ENCODE data around the gene SEC14L5.

The SEC14L5 gene

GRCh38 chr16:5002699-5003143 is 44.6 kb downstream of the SEC14L5 start:
- no peak for DNase-seq (ENCODE audit: low read depth)
- no peak overlapping the region for H3K4me3 ChIP-seq (ENCODE audit: control insufficient read depth, low read depth, low read length)
- no peak for TF ChIP-seq CTCF (IDR thresholded peaks at IDR 0.05; ENCODE audit: control insufficient read depth, insufficient read depth, low read depth, low read length, missing control alignments)

DNA sequence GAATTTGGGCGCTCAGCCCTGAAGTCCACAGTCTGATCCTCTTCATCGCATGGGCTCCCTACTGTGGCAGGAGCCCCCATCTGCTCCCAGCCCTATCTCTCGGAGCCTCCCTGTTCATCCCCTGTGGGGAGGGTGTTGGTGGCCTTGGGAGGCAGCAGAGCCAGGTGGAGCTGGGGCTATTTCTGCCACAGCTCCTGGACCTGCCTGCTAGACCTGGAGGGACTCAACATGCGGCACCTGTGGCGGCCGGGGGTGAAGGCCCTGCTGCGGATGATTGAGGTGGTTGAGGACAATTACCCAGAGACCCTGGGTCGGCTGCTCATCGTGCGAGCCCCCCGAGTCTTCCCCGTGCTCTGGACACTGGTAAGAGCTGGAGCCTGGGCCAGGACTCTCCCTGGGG is 45.1 kb downstream of the SEC14L5 start:
- DNase-seq (ENCODE audit: low read depth), result no peak
- no peak overlapping the region for H3K4me3 ChIP-seq (ENCODE audit: control insufficient read depth, low read depth, low read length)
- no peak for TF ChIP-seq CTCF (IDR thresholded peaks at IDR 0.05; ENCODE audit: control insufficient read depth, insufficient read depth, low read depth, low read length, missing control alignments)

GRCh38 chr16:5003828-5004227 is 45.7 kb downstream of the SEC14L5 start:
- no peak for DNase-seq (ENCODE audit: low read depth)
- H3K4me3 ChIP-seq (ENCODE audit: control insufficient read depth, low read depth, low read length), result no peak overlapping the region
- TF ChIP-seq CTCF (IDR thresholded peaks at IDR 0.05; ENCODE audit: control insufficient read depth, insufficient read depth, low read depth, low read length, missing control alignments), result no peak

DNA sequence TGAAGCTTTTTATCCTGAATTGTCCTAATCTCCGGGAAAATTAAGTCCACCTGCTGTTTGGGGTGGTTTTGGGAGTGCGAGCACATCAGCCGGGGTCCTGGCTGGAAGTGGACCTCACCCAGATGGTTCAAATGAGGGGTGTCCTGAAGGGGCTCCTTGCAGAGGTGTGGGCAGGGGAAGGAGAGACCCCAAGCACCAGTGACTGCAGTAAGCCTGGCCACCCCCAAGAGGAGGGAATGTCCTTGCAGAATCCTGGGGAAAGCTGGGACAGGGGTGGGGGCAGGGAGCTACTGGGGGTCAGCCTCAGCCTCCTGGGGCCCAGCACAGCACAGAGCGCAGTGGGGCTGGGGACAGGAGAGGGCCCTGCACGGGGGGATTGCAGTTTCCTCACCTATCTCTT is 46.2 kb downstream of the SEC14L5 start:
- H3K4me3 ChIP-seq (ENCODE audit: control insufficient read depth, low read depth, low read length), result no peak overlapping the region
- DNase-seq (ENCODE audit: low read depth), result no peak
- TF ChIP-seq CTCF (IDR thresholded peaks at IDR 0.05; ENCODE audit: control insufficient read depth, insufficient read depth, low read depth, low read length, missing control alignments), result no peak

GRCh38 chr16:5005916-5006315 is 47.8 kb downstream of the SEC14L5 start:
- no peak for TF ChIP-seq CTCF (IDR thresholded peaks at IDR 0.05; ENCODE audit: control insufficient read depth, insufficient read depth, low read depth, low read length, missing control alignments)
- no peak overlapping the region for H3K4me3 ChIP-seq (ENCODE audit: control insufficient read depth, low read depth, low read length)
- DNase-seq (ENCODE audit: low read depth), result no peak

GRCh38 chr16:5006348-5007193 is 48.4 kb downstream of the SEC14L5 start:
- no peak for TF ChIP-seq CTCF (IDR thresholded peaks at IDR 0.05; ENCODE audit: control insufficient read depth, insufficient read depth, low read depth, low read length, missing control alignments)
- DNase-seq (ENCODE audit: low read depth), result no peak
- no peak overlapping the region for H3K4me3 ChIP-seq (ENCODE audit: control insufficient read depth, low read depth, low read length)

Data from AG09309 (cell line).